GM19099 (cell line): ENCODE results near the gene FNIP1.

Experiments
- POLR2A ChIP-seq: IDR thresholded peaks from 3 replicates; pipeline ENCODE4 v1.6.1; 2011; ENCODE audit warnings: low read depth; ENCODE audit not compliant: insufficient read length; ENCODE audit errors: extremely low read depth

The FNIP1 gene

GRCh38 chr5:131682175-131682574, 114.6 kb downstream of the FNIP1 start:
- TF ChIP-seq POLR2A, result no peak

DNA sequence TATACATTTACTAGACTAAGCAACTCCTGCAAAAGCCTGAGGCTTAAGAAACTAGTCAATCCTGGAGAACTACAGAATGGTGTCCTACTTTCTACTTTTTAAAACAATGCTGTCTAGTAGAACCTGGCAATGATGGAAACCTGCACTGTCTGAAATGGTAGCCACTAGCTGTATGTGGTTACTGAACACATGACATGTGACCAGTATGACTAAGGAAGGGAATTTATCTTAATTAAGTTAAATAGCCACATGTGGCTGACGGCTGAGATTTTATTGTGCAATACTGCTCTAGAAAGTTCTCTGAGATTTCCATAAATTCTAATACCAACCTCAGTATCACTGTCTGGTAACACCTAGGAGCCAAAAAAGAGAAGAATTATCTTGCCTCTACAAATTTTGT, 116.9 kb downstream of the FNIP1 start:
- no peak for TF ChIP-seq POLR2A

GRCh38 chr5:131677115-131677514, 119.7 kb downstream of the FNIP1 start:
- no peak for TF ChIP-seq POLR2A

GRCh38 chr5:131672776-131673175, 124.0 kb downstream of the FNIP1 start:
- TF ChIP-seq POLR2A, result no peak

DNA sequence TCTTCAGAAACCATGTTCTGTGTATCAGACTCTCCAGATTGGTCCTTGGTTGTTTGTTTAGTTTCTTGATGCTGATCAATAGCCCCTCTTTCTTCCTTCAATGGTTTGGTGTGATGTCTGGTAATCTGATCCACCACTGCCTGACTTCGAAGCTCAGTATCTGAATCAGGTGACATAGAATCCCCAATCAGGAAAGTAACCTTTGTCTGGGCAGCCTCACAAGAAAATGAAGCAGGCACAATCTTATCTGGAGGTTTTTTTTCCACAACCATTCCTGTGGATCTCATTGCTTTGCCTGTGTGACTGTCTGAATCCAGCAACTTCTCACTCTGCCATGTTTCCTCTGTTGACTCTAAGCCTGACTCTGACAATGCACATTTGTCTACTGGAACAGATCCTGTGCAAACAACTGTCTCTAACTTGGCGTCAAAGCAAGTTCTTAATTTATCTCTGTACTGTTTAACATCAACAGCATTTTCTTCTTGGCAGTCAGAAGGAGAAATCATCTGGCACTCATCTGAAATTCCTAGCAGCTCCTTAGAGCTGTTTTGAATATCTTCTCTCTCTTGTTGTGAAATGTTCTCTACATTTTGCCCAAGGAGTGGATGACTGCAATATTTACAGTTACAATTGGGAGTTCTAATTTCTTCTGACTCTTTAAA, 124.7 kb downstream of the FNIP1 start:
- no peak for TF ChIP-seq POLR2A

DNA sequence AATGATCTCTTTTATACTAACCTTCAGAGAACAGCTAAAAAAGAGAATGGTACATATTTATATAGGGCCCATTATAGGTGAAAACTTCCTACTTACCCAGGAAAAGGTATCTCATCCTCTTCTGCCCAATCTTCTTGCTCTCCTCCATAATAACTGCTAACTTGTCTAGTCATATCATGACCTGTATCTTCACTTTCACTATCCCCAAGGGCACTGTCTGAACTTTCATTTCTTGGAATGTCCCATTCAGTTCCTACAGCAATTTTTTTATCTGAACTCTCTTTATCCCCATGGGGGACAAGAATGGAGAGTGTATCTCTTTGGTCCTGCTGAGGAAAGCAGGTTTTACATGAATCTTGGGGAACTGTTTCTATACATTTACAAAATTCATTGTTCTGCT, 125.4 kb downstream of the FNIP1 start:
- no peak for TF ChIP-seq POLR2A

- TF ChIP-seq POLR2A, result no peak
Observed at GRCh38 chr5:131664929-131665328, 131.9 kb downstream of the FNIP1 start.

GRCh38 chr5:131661933-131662332, 134.9 kb downstream of the FNIP1 start:
- TF ChIP-seq POLR2A, result no peak

GRCh38 chr5:131659841-131660240, 137.0 kb downstream of the FNIP1 start:
- no peak for TF ChIP-seq POLR2A

- TF ChIP-seq POLR2A, result no peak
Observed at GRCh38 chr5:131659290-131659689, 137.5 kb downstream of the FNIP1 start.

GRCh38 chr5:131654776-131655175, 142.0 kb downstream of the FNIP1 start:
- no peak for TF ChIP-seq POLR2A

DNA sequence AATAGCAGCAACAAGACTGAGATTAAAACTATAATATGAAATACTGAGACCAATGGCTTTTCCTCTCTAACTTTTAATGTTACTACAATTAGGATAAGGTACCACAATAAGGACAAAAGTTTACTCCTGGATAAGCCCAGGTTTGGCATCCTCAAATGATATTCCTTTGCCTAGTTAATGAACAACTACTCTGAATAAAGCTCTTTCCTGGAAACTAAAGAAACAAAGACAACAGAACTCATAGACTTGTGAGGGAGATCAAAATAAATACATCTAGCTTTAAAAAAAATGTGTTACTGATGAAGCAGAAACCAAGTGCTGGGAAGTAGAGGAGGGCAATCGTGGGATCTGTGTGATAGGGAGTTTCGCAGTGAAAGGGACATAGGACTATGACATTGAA, 142.5 kb downstream of the FNIP1 start:
- no peak for TF ChIP-seq POLR2A

GRCh38 chr5:131649161-131649560, 147.7 kb downstream of the FNIP1 start:
- TF ChIP-seq POLR2A, result no peak

GRCh38 chr5:131647048-131647769, 149.6 kb downstream of the FNIP1 start:
- TF ChIP-seq POLR2A, result no peak

- no peak for TF ChIP-seq POLR2A
Observed at GRCh38 chr5:131644822-131645221, 152.0 kb downstream of the FNIP1 start.

DNA sequence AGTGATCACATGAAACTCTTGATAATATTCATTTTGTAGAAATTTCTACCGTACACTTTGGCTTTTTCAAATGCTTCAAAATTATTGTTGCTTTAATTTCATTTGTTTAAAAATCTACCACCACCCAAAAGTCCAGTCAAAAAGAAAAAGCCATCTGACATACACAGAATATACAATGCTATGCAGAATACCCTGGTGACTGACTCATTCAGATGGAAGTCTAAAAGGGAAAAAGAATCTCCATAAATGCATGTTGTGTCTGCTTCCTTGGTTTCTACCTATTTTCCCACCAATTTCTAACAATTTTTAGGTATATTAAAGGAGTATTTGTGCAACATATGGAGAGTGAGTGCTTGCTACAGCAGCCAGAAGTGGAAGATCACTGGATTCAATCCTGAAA, 152.4 kb downstream of the FNIP1 start:
- no peak for TF ChIP-seq POLR2A

DNA sequence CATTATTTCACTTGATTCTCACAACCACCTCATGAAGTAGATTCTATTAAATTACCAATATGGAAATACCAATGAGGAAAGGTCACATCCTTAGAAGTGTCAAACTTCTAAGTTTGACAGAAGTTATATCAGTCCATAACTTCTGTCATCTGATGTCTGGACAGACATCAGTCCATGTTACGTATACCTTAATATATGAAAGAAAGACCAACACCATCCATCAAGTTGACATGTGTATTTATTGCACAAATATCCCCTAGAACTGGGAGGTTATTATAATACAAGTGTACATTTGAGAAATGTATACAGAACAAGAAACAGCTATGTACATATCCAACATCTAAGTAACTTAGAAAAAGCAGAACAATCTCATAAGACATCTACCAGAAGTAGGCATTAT, 155.3 kb downstream of the FNIP1 start:
- no peak for TF ChIP-seq POLR2A

- TF ChIP-seq POLR2A, result no peak
Observed at GRCh38 chr5:131640043-131640856, 156.6 kb downstream of the FNIP1 start.
